Measurements from ENCODE around the gene TCF19. TPM values are rescaled to one million over a fixed set of nuclear protein-coding genes. Genes with fewer than 3 reads are reported as not detected.
"Not testable (repeated sequence)": the region's sequence is repeated elsewhere in the genome, so short reads cannot be mapped to it uniquely, and the experiment has no call there.

The TCF19 gene
- total RNA-seq, 2 donors from 2014 or later: 1.5 to 1.6 TPM

- TF ChIP-seq, protein P1, sequence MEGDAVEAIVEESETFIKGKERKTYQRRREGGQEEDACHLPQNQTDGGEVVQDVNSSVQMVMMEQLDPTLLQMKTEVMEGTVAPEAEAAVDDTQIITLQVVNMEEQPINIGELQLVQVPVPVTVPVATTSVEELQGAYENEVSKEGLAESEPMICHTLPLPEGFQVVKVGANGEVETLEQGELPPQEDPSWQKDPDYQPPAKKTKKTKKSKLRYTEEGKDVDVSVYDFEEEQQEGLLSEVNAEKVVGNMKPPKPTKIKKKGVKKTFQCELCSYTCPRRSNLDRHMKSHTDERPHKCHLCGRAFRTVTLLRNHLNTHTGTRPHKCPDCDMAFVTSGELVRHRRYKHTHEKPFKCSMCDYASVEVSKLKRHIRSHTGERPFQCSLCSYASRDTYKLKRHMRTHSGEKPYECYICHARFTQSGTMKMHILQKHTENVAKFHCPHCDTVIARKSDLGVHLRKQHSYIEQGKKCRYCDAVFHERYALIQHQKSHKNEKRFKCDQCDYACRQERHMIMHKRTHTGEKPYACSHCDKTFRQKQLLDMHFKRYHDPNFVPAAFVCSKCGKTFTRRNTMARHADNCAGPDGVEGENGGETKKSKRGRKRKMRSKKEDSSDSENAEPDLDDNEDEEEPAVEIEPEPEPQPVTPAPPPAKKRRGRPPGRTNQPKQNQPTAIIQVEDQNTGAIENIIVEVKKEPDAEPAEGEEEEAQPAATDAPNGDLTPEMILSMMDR (IDR thresholded peaks at IDR 0.05): no peak
- no peak for DNase-seq (ENCODE audit: low spot score)
- no peak overlapping the region for H3K4me3 ChIP-seq
- H3K4me1 ChIP-seq: peaks cover 0 to 10% of the 10 kb centered on the region in 2 donors
- H3K36me3 ChIP-seq: no peaks in the 10 kb centered on the region
- H3K27me3 ChIP-seq: no peaks in the 10 kb centered on the region
- no peaks in the 10 kb centered on the region for H3K9me3 ChIP-seq
- no peak overlapping the region for H3K27ac ChIP-seq
Measured at GRCh38 chr6:31194061-31194834, 35.9 kb downstream of the TCF19 start.

GRCh38 chr6:31195308-31195979 lies 37.1 kb downstream of the TCF19 start:
- H3K36me3 ChIP-seq; DNase-seq (ENCODE audit: low spot score); H3K4me3 ChIP-seq; H3K9me3 ChIP-seq; H3K27me3 ChIP-seq; H3K27ac ChIP-seq; H3K4me1 ChIP-seq: not testable (repeated sequence)

- H3K4me1 ChIP-seq, H3K36me3 ChIP-seq, H3K27me3 ChIP-seq: not testable (repeated sequence)
Measured at GRCh38 chr6:31196251-31197022, 38.0 kb downstream of the TCF19 start.

DNA sequence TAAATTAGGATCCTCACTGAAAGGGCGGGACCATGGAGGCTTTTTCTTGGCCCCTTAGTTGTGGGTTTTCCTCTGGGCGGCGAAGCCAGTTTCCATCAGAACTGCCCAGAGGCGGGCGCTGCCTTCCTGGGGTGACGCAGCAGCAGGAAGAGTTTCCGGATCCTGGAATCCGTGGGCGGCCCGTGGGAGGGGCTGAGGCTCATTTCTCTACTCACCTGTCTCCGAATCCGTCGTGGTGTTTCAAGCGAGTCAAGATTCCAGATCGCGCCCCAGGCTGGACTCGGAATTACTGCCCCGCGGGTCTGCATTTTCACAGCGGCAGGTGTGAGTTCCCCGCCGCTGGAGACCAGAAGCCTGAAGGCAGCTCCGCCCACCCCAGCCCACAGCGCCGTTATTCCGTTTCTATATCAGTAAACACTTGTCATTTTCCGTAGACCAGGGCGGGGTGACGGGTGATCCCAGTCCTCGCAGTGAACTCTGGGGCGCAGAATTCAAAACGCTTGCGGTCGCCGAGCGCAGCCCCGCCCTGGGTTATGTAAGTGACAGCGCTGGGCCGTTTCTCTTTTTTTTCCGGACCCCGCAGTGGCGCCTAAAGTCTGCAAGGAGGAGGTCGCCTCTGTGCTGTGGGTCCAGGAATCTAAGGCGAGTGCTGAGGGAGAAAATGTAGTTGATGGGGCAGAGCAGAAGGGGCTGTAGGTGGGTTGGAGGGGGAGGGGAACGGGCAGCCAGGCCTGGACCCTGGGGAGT lies 39.3 kb downstream of the TCF19 start:
- Histone ChIP-seq H3K36me3 (no peaks in the 10 kb centered on the region), H3K27ac (peak overlapping the region; percentile 92 to 96)
- DNase-seq (ENCODE audit: low spot score): peak; percentile 97

More at GRCh38 chr6:31196251-31197022, 38.0 kb downstream of the TCF19 start:
- not testable (repeated sequence) for DNase-seq (ENCODE audit: low spot score); H3K9me3 ChIP-seq
- Histone ChIP-seq H3K27ac (peak overlapping the region; percentile 92 to 96), H3K4me3 (peak overlapping the region; percentile 62 to 71)

DNA sequence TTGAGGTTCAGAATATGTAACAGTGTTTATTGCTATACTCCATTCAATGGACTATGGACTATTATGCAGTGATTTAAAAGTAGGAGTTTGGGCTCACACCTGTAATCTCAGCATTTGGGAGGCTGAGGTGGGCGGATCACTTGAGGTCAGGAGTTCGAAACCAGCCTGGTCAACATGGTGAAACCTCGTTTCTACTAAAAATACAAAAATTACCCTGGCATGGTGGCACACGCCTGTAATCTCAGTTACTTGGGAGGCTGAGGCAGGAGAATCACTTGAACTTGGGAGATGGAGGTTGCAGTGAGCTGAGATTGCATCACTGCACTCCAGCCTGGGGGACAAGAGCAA lies 40.7 kb downstream of the TCF19 start:
- not testable (repeated sequence) for DNase-seq (ENCODE audit: low spot score); H3K27me3 ChIP-seq; H3K4me3 ChIP-seq; H3K9me3 ChIP-seq; H3K36me3 ChIP-seq
- Histone ChIP-seq H3K27ac (peak overlapping the region; percentile 92 to 96), H3K4me1 (peaks cover 0 to 25% of the 10 kb centered on the region in 2 donors)

More for the DNA sequence above, 39.3 kb downstream of the TCF19 start:
- Histone ChIP-seq H3K4me1 (peaks cover 0 to 16% of the 10 kb centered on the region in 2 donors), H3K4me3 (peak overlapping the region; percentile 62 to 71), H3K9me3 (peaks cover 0 to 9% of the 10 kb centered on the region in 2 donors), H3K27me3 (no peaks in the 10 kb centered on the region)
- TF ChIP-seq, protein P1 (IDR thresholded peaks at IDR 0.05): no peak

DNA sequence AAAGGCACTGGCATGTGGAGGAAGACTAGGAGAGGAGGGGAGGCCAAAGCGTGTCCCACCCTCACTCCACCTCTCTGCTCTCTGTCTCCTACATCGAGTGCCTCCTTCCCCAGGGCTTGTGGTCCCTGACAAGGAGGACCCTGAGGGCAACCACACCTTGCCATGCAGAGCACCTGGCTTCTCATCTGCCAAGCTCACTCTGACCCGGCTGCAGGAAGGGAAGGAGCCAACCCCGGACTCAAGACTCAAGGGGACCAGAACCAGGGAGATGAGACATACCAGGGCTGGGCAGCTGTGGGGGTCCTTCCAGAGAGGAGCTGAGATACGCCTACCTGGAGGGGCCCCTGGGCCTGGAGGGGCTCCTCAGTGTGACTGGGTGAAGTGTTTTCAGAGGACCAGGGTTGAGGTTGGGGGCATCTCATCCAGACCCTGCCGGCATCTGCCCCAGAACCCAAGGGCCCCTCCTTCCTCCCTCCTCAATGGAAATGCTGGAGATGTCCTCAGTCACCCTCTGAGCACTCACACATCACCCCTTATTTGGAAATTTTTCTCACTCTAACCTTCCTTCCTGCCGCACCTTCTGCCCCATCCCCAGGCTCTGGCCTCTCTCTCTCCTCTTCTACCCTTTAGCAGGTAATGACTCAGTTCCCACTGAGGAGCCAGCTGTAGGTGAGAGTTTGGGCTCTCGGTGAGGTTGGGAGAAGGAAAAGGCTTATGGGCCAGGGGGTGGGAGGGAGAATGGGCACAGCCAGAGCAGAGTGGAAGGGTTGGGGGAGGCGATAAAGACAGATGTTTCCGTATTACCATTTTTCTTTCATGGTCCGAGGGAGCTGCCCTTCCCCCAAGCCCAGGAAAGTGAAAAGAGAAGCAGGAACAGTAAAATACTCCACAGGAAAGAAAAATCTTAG lies 44.1 kb downstream of the TCF19 start:
- peaks cover 0 to 9% of the 10 kb centered on the region in 2 donors for H3K9me3 ChIP-seq
- H3K4me1 ChIP-seq: peaks cover 0 to 30% of the 10 kb centered on the region in 2 donors
- TF ChIP-seq, protein P1 (IDR thresholded peaks at IDR 0.05): no peak
- no peak overlapping the region for H3K4me3 ChIP-seq
- no peaks in the 10 kb centered on the region for H3K27me3 ChIP-seq
- H3K27ac ChIP-seq: peak overlapping the region; percentile 73 to 75
- no peaks in the 10 kb centered on the region for H3K36me3 ChIP-seq
- no peak for DNase-seq (ENCODE audit: low spot score)
